Naive thymus-derived CD4-positive, alpha-beta T cell (primary cell): ENCODE measurements around the gene NAA20. TPM values are rescaled to one million over a fixed set of nuclear protein-coding genes. Genes with fewer than 3 reads are reported as not detected.

Experiments
- ATAC-seq: fragments of 150-1000 bp; cut with Tn5 transposase; 2 replicates; pipeline ENCODE4 v1.10.0; 2021; ENCODE audit warnings: mild to moderate bottlenecking, moderate library complexity
- CTCF ChIA-PET: fragments of 350-600 bp; sonication (Branson Sonifier 250); formaldehyde crosslinking; loops from one replicate; lab custom pipeline; 2021; ENCODE audit warnings: antibody characterized with exemption; lab: Charles Lee
- POLR2A ChIA-PET: fragments of 350-600 bp; sonication (Branson Sonifier 250); formaldehyde crosslinking; loops from one replicate; lab custom pipeline; 2021; ENCODE audit warnings: antibody characterized with exemption, inconsistent platforms; lab: Charles Lee
- DNase-seq, 9 donors: peaks; one replicate each; pipeline versions ENCODE4 v3.0.0 to v3.0.0-alpha.2; 2020 to 2022; ENCODE audit warnings: mixed read lengths in 1 of 9
- H3K27ac ChIP-seq: one replicate; pipeline ENCODE4 v1.7.0; 2013; ENCODE audit warnings: mild to moderate bottlenecking, low read depth, low read length, moderate library complexity
- H3K27me3 ChIP-seq, 2 donors: one replicate each; pipeline ENCODE4 v1.7.0; 2013; ENCODE audit warnings: low read length in 2 of 2, mild to moderate bottlenecking in 2 of 2, moderate library complexity in 2 of 2; ENCODE audit not compliant: control insufficient read depth in 2 of 2, insufficient read depth in 2 of 2
- H3K36me3 ChIP-seq, 3 experiments: 1 replicate in 2 of 3; 2 replicates in 1 of 3; pipeline ENCODE4 v1.7.0; 2013; ENCODE audit warnings: low read length in 3 of 3, mild to moderate bottlenecking in 3 of 3, moderate library complexity in 1 of 3; ENCODE audit not compliant: insufficient read depth in 3 of 3, control insufficient read depth in 2 of 3
- H3K4me1 ChIP-seq, 2 donors: one replicate each; pipeline ENCODE4 v1.7.0; 2013; ENCODE audit warnings: low read length in 2 of 2, mild to moderate bottlenecking in 2 of 2, moderate library complexity in 1 of 2; ENCODE audit not compliant: control insufficient read depth in 2 of 2, insufficient read depth in 2 of 2
- H3K4me3 ChIP-seq: 2 replicates; pipeline ENCODE4 v1.7.0; 2013; ENCODE audit warnings: mild to moderate bottlenecking, low read length
- H3K9me3 ChIP-seq, 3 experiments: 1 replicate in 2 of 3; 2 replicates in 1 of 3; pipeline ENCODE4 v1.7.0; 2013; ENCODE audit warnings: low read length in 3 of 3; ENCODE audit not compliant: control insufficient read depth in 2 of 3
- H3K27ac Mint-ChIP-seq, 9 donors: one replicate each; pipeline ENCODE4 v1.8.0; 2020 to 2022; ENCODE audit warnings: mixed read lengths in 9 of 9, mild to moderate bottlenecking in 8 of 9, moderate library complexity in 5 of 9, inconsistent platforms in 2 of 9
- H3K27me3 Mint-ChIP-seq, 5 donors: one replicate each; pipeline ENCODE4 v1.8.0; 2021 to 2022; ENCODE audit warnings: mixed read lengths in 5 of 5, mild to moderate bottlenecking in 1 of 5
- H3K36me3 Mint-ChIP-seq, 5 donors: one replicate each; pipeline ENCODE4 v1.8.0; 2020 to 2022; ENCODE audit warnings: mixed read lengths in 5 of 5, mild to moderate bottlenecking in 3 of 5, inconsistent platforms in 1 of 5
- H3K4me1 Mint-ChIP-seq, 7 donors: one replicate each; pipeline ENCODE4 v1.8.0; 2020 to 2022; ENCODE audit warnings: mixed read lengths in 7 of 7, mild to moderate bottlenecking in 3 of 7, inconsistent platforms in 1 of 7
- H3K4me3 Mint-ChIP-seq, 10 donors: one replicate each; pipeline ENCODE4 v1.8.0; 2020 to 2022; ENCODE audit warnings: mild to moderate bottlenecking in 10 of 10, mixed read lengths in 10 of 10, moderate library complexity in 6 of 10, inconsistent platforms in 2 of 10
- H3K9me3 Mint-ChIP-seq, 11 donors: one replicate each; pipeline ENCODE4 v1.8.0; 2020 to 2022; ENCODE audit warnings: mixed read lengths in 11 of 11, mild to moderate bottlenecking in 4 of 11, inconsistent platforms in 1 of 11, moderate library complexity in 1 of 11
- intact Hi-C, 2 donors: fragments of 100-400 bp; cut with micrococcal nuclease; formaldehyde crosslinking; loops; one replicate each; pipeline ENCODE4 v1.15.1; 2023
- polyA plus RNA-seq, 2 donors: library from polyadenylated mRNA; unstranded; fragments of 300-500 nt; fragmentation: Illumina TruSeq; gene quantifications; one replicate each; pipeline ENCODE4 v1.2.3, GENCODE V29; 2021
- total RNA-seq, 6 experiments: library from RNA in 5 of 6; stranded (reverse) in 5 of 6; gene quantifications; 1 replicate in 5 of 6; 2 replicates in 1 of 6; pipeline ENCODE4 v1.2.3 and lab custom pipeline; 2021 to 2026

Gene NAA20
- total and polyA plus RNA-seq, 7 experiments from 2014 or later: 21.5 to 90.2 (median 29.6) TPM

DNA sequence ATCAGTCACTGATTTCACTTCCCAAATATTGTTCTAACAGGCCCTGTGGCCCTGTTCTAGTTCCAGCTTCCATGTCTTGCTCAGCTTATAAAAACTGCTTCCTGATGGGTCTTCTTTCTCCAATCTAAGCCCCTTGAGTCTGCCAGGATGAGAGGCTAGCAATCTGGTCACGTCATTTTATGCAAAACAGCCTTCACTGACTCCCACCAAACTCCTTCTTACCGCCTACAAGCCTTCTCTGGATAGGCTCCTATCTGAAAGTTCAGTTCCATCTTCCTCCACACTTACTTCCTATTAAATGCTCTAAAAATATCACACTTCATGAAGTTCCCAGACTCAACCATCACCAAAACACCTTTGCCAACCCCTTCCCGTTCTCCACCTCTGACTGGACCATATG lies 19.6 kb downstream of the NAA20 start:
- Mint-ChIP-seq H3K27ac (peak overlapping the region in 5 of 9 donors; percentile 6 to 62 (median 25)), H3K36me3 (peaks cover 8 to 53% (median 19%) of the 10 kb centered on the region in 5 donors), H3K4me3 (no peak overlapping the region), H3K9me3 (no peaks in the 10 kb centered on the region), H3K27me3 (no peaks in the 10 kb centered on the region), H3K4me1 (peaks cover 0 to 7% (median 0%) of the 10 kb centered on the region in 7 donors)
- DNase-seq (no peak), ATAC-seq (no peak)
- no peaks in the 10 kb centered on the region for H3K27me3 ChIP-seq
- no peak overlapping the region for H3K4me3 ChIP-seq
- no peaks in the 10 kb centered on the region for H3K4me1 ChIP-seq
- ChIA-PET CTCF (no interaction called here), POLR2A (interaction anchor here (0.6 kb wide), 1 partner anchor 10 kb away, joined by 5 read pairs; no protein-coding TSS in a partner anchor)
- no peak overlapping the region for H3K27ac ChIP-seq
- no peaks in the 10 kb centered on the region for H3K9me3 ChIP-seq
- peaks cover 26 to 89% (median 45%) of the 10 kb centered on the region in 3 experiments for H3K36me3 ChIP-seq
- intact Hi-C loops: no loop called here

DNA sequence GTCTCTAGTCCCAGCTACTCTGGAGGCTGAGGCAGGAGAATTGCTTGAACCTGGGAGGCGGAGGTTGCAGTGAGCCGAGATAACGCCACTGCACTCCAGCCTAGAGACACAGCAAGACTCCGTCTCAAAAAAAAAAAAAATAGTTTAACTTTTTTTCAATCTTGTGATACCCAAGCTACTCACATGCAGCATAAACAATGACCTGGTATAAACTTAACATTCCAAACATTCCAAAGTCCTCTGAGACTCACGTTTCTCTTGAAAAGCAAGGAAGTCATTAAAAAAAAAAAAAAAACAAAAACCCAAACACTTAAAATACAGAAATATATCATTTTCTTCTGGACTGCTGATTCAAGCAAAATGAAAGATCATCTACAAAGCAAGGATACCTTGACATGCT lies 20.8 kb downstream of the NAA20 start:
- Histone ChIP-seq H3K4me1 (no peaks in the 10 kb centered on the region), H3K36me3 (peaks cover 32 to 98% (median 54%) of the 10 kb centered on the region in 3 experiments), H3K27ac (no peak overlapping the region), H3K27me3 (no peaks in the 10 kb centered on the region), H3K4me3 (no peak overlapping the region), H3K9me3 (no peaks in the 10 kb centered on the region)
- Mint-ChIP-seq H3K4me1 (peaks cover 0 to 7% (median 0%) of the 10 kb centered on the region in 7 donors), H3K9me3 (no peaks in the 10 kb centered on the region), H3K27me3 (no peaks in the 10 kb centered on the region), H3K4me3 (no peak overlapping the region), H3K27ac (peak overlapping the region in 1 of 9 donors; percentile 74), H3K36me3 (peaks cover 12 to 57% (median 20%) of the 10 kb centered on the region in 5 donors)
- ATAC-seq (no peak), DNase-seq (no peak)
- intact Hi-C loops: no loop called here
- POLR2A ChIA-PET: no interaction called here
- CTCF ChIA-PET: no interaction called here

DNA sequence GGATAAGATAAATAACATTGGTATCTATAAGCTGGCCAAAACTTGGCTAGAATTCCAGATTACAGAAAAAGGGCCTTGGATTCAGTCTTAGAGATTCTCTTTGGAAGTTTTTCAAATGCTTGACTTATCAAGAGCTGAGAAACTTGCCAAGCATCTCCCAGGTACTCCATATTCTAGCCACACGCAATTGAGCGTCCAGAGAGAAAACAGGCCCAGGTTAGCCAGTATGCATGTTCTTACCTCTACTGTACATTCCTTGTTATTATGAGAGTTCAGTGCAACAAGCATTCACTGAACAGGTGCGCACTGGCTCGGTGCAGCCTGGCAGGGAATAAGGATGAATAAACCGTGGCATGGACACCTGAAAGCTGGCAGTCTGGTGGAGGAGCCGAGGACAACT lies 21.4 kb downstream of the NAA20 start:
- peaks cover 16 to 63% (median 24%) of the 10 kb centered on the region in 5 donors for H3K36me3 Mint-ChIP-seq
- POLR2A ChIA-PET: no interaction called here

DNA sequence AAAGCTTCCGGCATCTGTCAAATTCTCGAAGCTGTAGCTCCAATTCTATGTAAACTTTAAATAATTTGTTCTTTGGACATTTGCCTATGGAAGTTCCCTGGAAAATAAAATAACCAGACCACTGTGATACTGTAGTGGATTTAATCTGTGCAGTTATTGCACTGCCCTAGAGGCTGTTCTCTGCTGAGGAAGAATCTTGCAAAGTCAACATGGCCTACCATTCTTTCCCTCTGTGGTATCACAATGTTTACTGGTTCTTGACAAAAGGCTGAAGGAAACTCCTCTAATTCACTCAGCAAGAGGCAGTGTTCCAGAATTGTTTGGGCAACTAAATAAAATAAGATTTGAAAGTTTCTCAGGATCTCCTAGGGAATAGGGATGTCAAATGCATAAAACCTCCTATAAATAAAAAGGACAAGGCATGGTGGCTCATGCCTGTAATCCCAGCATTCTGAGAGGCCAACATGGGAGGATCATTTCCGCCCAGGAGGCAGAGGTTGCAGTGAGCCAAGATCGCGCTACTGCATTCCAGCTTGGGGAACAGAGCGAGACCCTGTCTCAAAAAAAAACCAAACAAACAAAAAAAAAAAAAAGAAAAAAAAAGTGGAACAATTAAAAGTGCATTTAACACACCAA lies 22.7 kb downstream of the NAA20 start:
- ChIA-PET CTCF (no interaction called here), POLR2A (no interaction called here)
- Mint-ChIP-seq H3K9me3 (no peaks in the 10 kb centered on the region), H3K4me3 (no peak overlapping the region), H3K27me3 (no peaks in the 10 kb centered on the region), H3K36me3 (peaks cover 23 to 73% (median 34%) of the 10 kb centered on the region in 5 donors), H3K27ac (peak overlapping the region in 1 of 9 donors; percentile 5), H3K4me1 (peaks cover 0 to 16% (median 0%) of the 10 kb centered on the region in 7 donors)
- Histone ChIP-seq H3K4me1 (no peaks in the 10 kb centered on the region), H3K27ac (no peak overlapping the region), H3K4me3 (no peak overlapping the region), H3K9me3 (no peaks in the 10 kb centered on the region), H3K36me3 (peaks cover 43 to 98% (median 55%) of the 10 kb centered on the region in 3 experiments), H3K27me3 (no peaks in the 10 kb centered on the region)
- DNase-seq (no peak), ATAC-seq (no peak)
- intact Hi-C loops: no loop called here

More for the DNA sequence above, 21.4 kb downstream of the NAA20 start:
- Mint-ChIP-seq H3K4me1 (peaks cover 0 to 7% (median 0%) of the 10 kb centered on the region in 7 donors), H3K4me3 (no peak overlapping the region), H3K9me3 (no peaks in the 10 kb centered on the region), H3K27ac (peak overlapping the region in 1 of 9 donors; percentile 5), H3K27me3 (no peaks in the 10 kb centered on the region)
- no peaks in the 10 kb centered on the region for H3K9me3 ChIP-seq
- H3K4me3 ChIP-seq: no peak overlapping the region
- DNase-seq (no peak), ATAC-seq (no peak)
- peaks cover 32 to 98% (median 55%) of the 10 kb centered on the region in 3 experiments for H3K36me3 ChIP-seq
- intact Hi-C loops: no loop called here
- H3K4me1 ChIP-seq: no peaks in the 10 kb centered on the region
- no peak overlapping the region for H3K27ac ChIP-seq
- no peaks in the 10 kb centered on the region for H3K27me3 ChIP-seq
- CTCF ChIA-PET: no interaction called here

DNA sequence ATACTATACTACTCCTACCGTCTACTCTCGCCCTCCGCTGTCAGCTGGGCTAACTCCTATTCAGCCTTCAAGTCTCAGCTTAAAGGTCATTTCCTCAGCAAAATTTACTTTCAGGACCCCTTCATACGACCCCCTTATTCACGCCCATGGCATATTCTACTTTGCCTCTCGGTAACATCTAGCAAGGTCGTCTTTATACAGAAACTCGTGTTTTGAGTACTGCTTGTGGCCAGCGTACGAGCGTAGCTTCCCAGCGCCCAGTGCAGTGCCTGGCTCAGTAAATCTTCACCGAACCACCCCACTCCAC lies 34.6 kb downstream of the NAA20 start:
- Mint-ChIP-seq H3K27ac (peak overlapping the region; percentile 94 to 100 (median 98)), H3K36me3 (peaks cover 15 to 30% (median 19%) of the 10 kb centered on the region in 5 donors), H3K27me3 (peaks cover 0 to 6% (median 0%) of the 10 kb centered on the region in 5 donors), H3K4me1 (peaks cover 16 to 42% (median 31%) of the 10 kb centered on the region in 7 donors), H3K9me3 (no peaks in the 10 kb centered on the region), H3K4me3 (peak overlapping the region; percentile 94 to 100 (median 99))
- DNase-seq (no peak), ATAC-seq (peak; percentile 14)
- H3K36me3 ChIP-seq: peaks cover 17 to 42% (median 24%) of the 10 kb centered on the region in 3 experiments
- ChIA-PET POLR2A (interaction anchor here (0.7 to 2.5 kb wide), 6 partner anchors 8 to 1545 kb away, joined by 3 to 31 read pairs (median 5); partner anchors contain the start of genes NAA20 and SEC23B), CTCF (interaction anchor here (3.2 kb wide), 1 partner anchor 35 kb away, joined by 29 read pairs; the partner anchor contains the start of gene NAA20)
- peak overlapping the region; percentile 99 for H3K4me3 ChIP-seq
- peak overlapping the region; percentile 93 for H3K27ac ChIP-seq
- H3K9me3 ChIP-seq: no peaks in the 10 kb centered on the region
- H3K27me3 ChIP-seq: no peaks in the 10 kb centered on the region
- H3K4me1 ChIP-seq: peaks cover 0 to 16% of the 10 kb centered on the region in 2 donors
- intact Hi-C loops: loop anchor here (1.0 to 5.0 kb wide), 12 partner anchors 29 to 1913 kb away; partner anchors contain the start of genes DZANK1 (in 2 of the 2), NAA20 (in 2 of the 2), POLR3F (in 2 of the 2) and RALGAPA2 (in 1 of the 2)

DNA sequence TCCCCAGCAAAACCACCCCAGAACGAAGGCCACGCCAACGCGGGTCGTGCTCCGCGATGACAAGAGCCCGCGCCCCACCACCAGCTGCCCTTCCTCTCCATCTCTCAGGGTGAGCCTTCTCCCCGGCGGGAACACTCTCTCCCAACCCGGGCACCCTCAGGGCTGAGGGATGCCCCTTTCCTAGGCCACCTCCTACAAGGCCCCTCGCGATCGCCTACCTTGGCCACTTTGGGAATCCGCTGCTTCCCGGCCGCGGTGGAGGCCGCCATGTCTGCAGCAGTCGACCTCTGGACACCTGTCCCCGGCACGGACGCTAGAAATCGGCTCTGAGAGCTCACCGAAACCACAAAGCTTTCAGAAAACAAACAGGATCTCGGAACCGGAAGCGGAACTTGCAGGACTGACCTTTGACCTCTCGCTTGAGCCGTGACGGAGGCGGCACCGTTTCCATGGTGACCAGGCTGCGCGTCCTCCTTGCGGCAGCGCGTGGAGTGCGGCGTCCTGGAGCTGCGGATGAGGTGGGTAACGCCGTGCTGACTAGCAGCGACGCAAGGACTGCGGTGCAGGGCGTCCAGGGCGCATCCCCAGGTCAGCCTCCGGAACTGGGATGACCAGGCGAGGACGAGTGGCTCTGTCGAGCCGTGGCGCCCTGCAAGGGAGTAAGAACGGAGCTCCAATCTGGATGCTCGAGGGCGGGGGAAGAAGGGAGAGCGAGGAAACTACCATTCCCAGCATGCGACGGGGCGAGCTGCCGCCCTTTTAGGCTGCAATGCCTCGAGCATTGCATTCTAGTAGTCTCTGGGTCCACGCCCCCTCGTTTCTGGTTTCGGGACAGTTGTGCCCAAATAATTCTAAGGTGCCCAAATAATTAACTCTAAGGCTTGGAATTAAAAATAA lies 35.2 kb downstream of the NAA20 start, which contains the start of the genes CFAP61 and CRNKL1:
TSS of gene CFAP61 (plus strand) at position 459 of the 897 bp plus-strand sequence. CDS start 4,122 bp downstream, outside the sequence.
TSS of gene CRNKL1 (minus strand) at position 393 of the 897 bp plus-strand sequence. CDS start at position 269, 124 bp downstream.
- DNase-seq: peak; percentile 95 to 99 (median 98)
- H3K36me3 Mint-ChIP-seq: peaks cover 13 to 30% (median 19%) of the 10 kb centered on the region in 5 donors
- POLR2A ChIA-PET: interaction anchor here (0.7 to 2.5 kb wide), 9 partner anchors 9 to 1914 kb away, joined by 3 to 31 read pairs (median 4); partner anchors contain the start of genes KAT14, NAA20, PET117 and SEC23B
- ATAC-seq: peak; percentile 96
- H3K27me3 Mint-ChIP-seq: peaks cover 0 to 6% (median 0%) of the 10 kb centered on the region in 5 donors
- intact Hi-C loops: loop anchor here (1.0 to 5.0 kb wide), 12 partner anchors 30 to 1914 kb away; partner anchors contain the start of genes DZANK1 (in 2 of the 2), NAA20 (in 2 of the 2), POLR3F (in 2 of the 2) and RALGAPA2 (in 1 of the 2)
- CTCF ChIA-PET: interaction anchor here (3.2 kb wide), 1 partner anchor 35 kb away, joined by 29 read pairs; the partner anchor contains the start of gene NAA20
- Histone ChIP-seq H3K4me3 (peak within 1 kb of the TSS; percentile 99), H3K9me3 (no peaks in the 10 kb centered on the region), H3K27ac (peak within 1 kb of the TSS; percentile 93), H3K4me1 (peaks cover 0 to 16% of the 10 kb centered on the region in 2 donors), H3K27me3 (no peaks in the 10 kb centered on the region), H3K36me3 (peaks cover 15 to 37% (median 20%) of the 10 kb centered on the region in 3 experiments)
- H3K4me1 Mint-ChIP-seq: peaks cover 16 to 42% (median 31%) of the 10 kb centered on the region in 7 donors
- H3K9me3 Mint-ChIP-seq: no peaks in the 10 kb centered on the region
- peak within 1 kb of the TSS; percentile 94 to 100 (median 98) for H3K27ac Mint-ChIP-seq
- peak within 1 kb of the TSS; percentile 94 to 100 (median 99) for H3K4me3 Mint-ChIP-seq
